K562 (cell line): Measurements from ENCODE around the gene PAQR6. TPM values are rescaled to one million over a fixed set of nuclear protein-coding genes. Genes with fewer than 3 reads are reported as not detected.
A peak's percentile ranks its signal among the peaks of the same experiment; 100 is the strongest.

Source experiments
- DMBX1 ChIP-seq: fragments of 250-450 bp; sonication (Bioruptor Pico); IDR thresholded peaks from 2 replicates; pipeline ENCODE4 v1.8.0; 2022; ENCODE audit warnings: inconsistent platforms, mild to moderate bottlenecking, moderate library complexity, borderline replicate concordance
- ELF2 ChIP-seq: fragments of 250-450 bp; sonication (Bioruptor Pico); IDR thresholded peaks from 2 replicates; pipeline ENCODE4 v1.5.0; 2021; ENCODE audit warnings: mild to moderate bottlenecking
- GABPB1 ChIP-seq: sonication (generic); formaldehyde crosslinking; IDR thresholded peaks from 2 replicates; pipeline ENCODE4 v1.8.0; 2022; ENCODE audit warnings: mild to moderate bottlenecking, missing genetic modification reagents
- GABPB2 ChIP-seq: fragments of 250-450 bp; sonication (Bioruptor Pico); conservative IDR thresholded peaks from 2 replicates; pipeline ENCODE4 v1.5.1; 2021; ENCODE audit warnings: mild to moderate bottlenecking
- HDAC1 ChIP-seq, 2 experiments: fragments of 450-650 bp; IDR thresholded peaks; 2 replicates each; pipeline ENCODE4 v1.6.1; 2016 to 2017; ENCODE audit warnings: inconsistent platforms in 1 of 2, mild to moderate bottlenecking in 1 of 2, moderate library complexity in 1 of 2
- HNRNPUL1 ChIP-seq: fragments of 200-400 bp; formaldehyde crosslinking; IDR thresholded peaks from 2 replicates; pipeline ENCODE4 v1.6.1; 2017; ENCODE audit warnings: low read length
- KDM5B ChIP-seq: fragments of 200-600 bp; sonication (generic); IDR thresholded peaks from 2 replicates; pipeline ENCODE4 v1.6.1; 2012; ENCODE audit warnings: low read depth, mild to moderate bottlenecking, moderate library complexity, low read length, control low read depth, inconsistent platforms; ENCODE audit not compliant: insufficient replicate concordance
- MTF1 ChIP-seq: fragments of 250-450 bp; sonication (Bioruptor Pico); IDR thresholded peaks from 2 replicates; pipeline ENCODE4 v1.9.0; 2021; ENCODE audit warnings: moderate library complexity, mild to moderate bottlenecking, inconsistent platforms, borderline replicate concordance
- MYC ChIP-seq, 2 experiments: fragments of 250-450 bp in 1 of 2; sonication (Bioruptor Pico) in 1 of 2; IDR thresholded peaks; 2 replicates each; pipeline versions ENCODE4 v1.5.1 to v1.6.1; 2012 to 2021; ENCODE audit warnings: low read depth in 2 of 2, borderline replicate concordance in 1 of 2, improper control_type of control experiment in 1 of 2, low read length in 1 of 2, mild to moderate bottlenecking in 1 of 2, moderate library complexity in 1 of 2
- PHF20 ChIP-seq: fragments of 450-650 bp; IDR thresholded peaks from 2 replicates; pipeline ENCODE4 v1.6.1; 2018; ENCODE audit not compliant: partially characterized antibody
- PHF8 ChIP-seq: fragments of 200-600 bp; sonication (generic); IDR thresholded peaks from 2 replicates; pipeline ENCODE4 v1.6.1; 2012; ENCODE audit warnings: mixed run types, mild to moderate bottlenecking, inconsistent platforms, low read length, moderate library complexity, borderline replicate concordance
- POLR2AphosphoS2 ChIP-seq: IDR thresholded peaks from 2 replicates; pipeline ENCODE4 v1.6.1; 2012; ENCODE audit warnings: low read length, improper control_type of control experiment
- RCOR1 ChIP-seq, 2 experiments: IDR thresholded peaks; 2 replicates each; pipeline ENCODE4 v1.6.1; 2012; ENCODE audit warnings: low read depth in 2 of 2, low read length in 2 of 2, borderline replicate concordance in 1 of 2, improper control_type of control experiment in 1 of 2
- SIN3A ChIP-seq, 2 experiments: fragments of 150-350 bp in 1 of 2; IDR thresholded peaks; 2 replicates each; pipeline ENCODE4 v1.6.1; 2011 to 2016; ENCODE audit warnings: borderline replicate concordance in 2 of 2, low read depth in 2 of 2, low read length in 2 of 2, mild to moderate bottlenecking in 2 of 2, moderate library complexity in 2 of 2; ENCODE audit not compliant: control insufficient read depth in 1 of 2
- SMAD4 ChIP-seq: fragments of 250-450 bp; sonication (Bioruptor Pico); conservative IDR thresholded peaks from 2 replicates; pipeline ENCODE4 v1.8.0; 2021; ENCODE audit warnings: inconsistent platforms, mild to moderate bottlenecking, moderate library complexity
- SNRNP70 ChIP-seq: fragments of 200-400 bp; formaldehyde crosslinking; optimal IDR thresholded peaks from 2 replicates; pipeline ENCODE3; 2017; ENCODE audit warnings: low read depth, low read length
- XRCC3 ChIP-seq: fragments of 450-650 bp; IDR thresholded peaks from 2 replicates; pipeline ENCODE4 v1.6.1; 2017; ENCODE audit warnings: mild to moderate bottlenecking, moderate library complexity
- ZNF316 ChIP-seq: fragments of 450-650 bp; IDR thresholded peaks from 2 replicates; pipeline ENCODE4 v1.6.1; 2016
- ZNF699 ChIP-seq: fragments of 250-450 bp; sonication (Bioruptor Pico); IDR thresholded peaks from 2 replicates; pipeline ENCODE4 v1.8.0; 2021; ENCODE audit warnings: mild to moderate bottlenecking, moderate library complexity; ENCODE audit not compliant: insufficient replicate concordance
- ZNF780A ChIP-seq: fragments of 250-450 bp; sonication (Bioruptor Pico); IDR thresholded peaks from 2 replicates; pipeline ENCODE4 v1.5.0; 2021; ENCODE audit warnings: mild to moderate bottlenecking
- polyA plus RNA-seq, 8 experiments: library from polyadenylated mRNA; depleted of rRNA in 4 of 8; stranded (reverse) in 5 of 8; unstranded in 3 of 8; fragments of >200 nt; fragmentation: Nextera tagmentation in 2 of 8; fragmentation: Illumina TruSeq in 1 of 8; extraction: Ambion mirVana in 2 of 8; extraction: Trizol in 1 of 8; gene quantifications; 2 replicates each; pipeline versions ENCODE4 v1.2.1 to v1.2.3, GENCODE V29; 2011 to 2014; ENCODE audit warnings: inconsistent platforms in 1 of 8, missing spikeins in 1 of 8
- total RNA-seq, 7 experiments: library from RNA; depleted of rRNA in 6 of 7; stranded (reverse); fragments of >200 nt in 6 of 7; fragmentation: Illumina TruSeq in 2 of 7; extraction: Trizol in 2 of 7; gene quantifications; 2 replicates each; pipeline versions ENCODE4 v1.2.1 to v1.2.3, GENCODE V29; 2011 to 2021; ENCODE audit warnings: low replicate concordance in 1 of 7
- TF ChIP-seq, protein P1 (sequence below): IDR thresholded peaks from 2 replicates; pipeline ENCODE4 v1.6.1; 2014; ENCODE audit warnings: antibody characterized with exemption
- TF ChIP-seq, protein P2 (sequence below): fragments of 250-450 bp; sonication (Bioruptor Pico); IDR thresholded peaks from 2 replicates; pipeline ENCODE4 v1.5.0; 2022; ENCODE audit warnings: mild to moderate bottlenecking
- TF ChIP-seq, protein P3 (sequence below): sonication (generic); formaldehyde crosslinking; IDR thresholded peaks from 2 replicates; pipeline ENCODE4 v1.9.0; 2022; ENCODE audit warnings: mild to moderate bottlenecking, missing genetic modification reagents

PAQR6 gene
- total and polyA plus RNA-seq, 9 of the 15 experiments (the other 6 are each of a cell fraction or from before 2014, with no cell fraction given), result 0.07 to 1.8 (median 0.62) TPM

DNA sequence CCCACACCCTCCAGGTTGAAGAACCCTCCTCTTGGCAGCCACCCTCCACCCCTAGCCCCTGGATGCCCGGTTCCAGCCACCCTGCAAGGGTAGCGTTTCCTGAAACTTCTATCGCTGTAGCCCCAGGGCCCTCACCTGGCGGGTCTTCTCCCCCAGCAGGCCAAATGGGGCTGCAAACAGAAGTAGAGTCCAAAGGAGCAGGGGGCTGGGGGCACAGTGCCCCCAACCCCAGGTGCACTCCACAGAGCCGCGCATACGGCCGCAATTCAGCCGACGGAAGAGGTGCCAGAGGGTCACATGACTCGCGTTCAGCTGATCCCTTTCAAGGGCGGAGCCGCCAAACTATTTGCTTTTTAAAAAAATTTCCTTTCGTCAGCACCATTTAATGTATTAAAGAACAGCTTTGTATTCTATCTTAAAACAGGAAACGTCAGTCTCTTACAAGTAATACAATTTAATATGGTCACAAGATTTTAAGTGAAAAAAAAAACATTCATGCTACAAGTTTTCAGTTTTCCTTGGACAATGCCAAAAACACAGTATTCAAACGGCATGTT, 47.6 kb upstream of the PAQR6 start, which contains the start of gene GLMP (continued):
- peak; percentile 50 for TF ChIP-seq KDM5B
- TF ChIP-seq, protein P1, sequence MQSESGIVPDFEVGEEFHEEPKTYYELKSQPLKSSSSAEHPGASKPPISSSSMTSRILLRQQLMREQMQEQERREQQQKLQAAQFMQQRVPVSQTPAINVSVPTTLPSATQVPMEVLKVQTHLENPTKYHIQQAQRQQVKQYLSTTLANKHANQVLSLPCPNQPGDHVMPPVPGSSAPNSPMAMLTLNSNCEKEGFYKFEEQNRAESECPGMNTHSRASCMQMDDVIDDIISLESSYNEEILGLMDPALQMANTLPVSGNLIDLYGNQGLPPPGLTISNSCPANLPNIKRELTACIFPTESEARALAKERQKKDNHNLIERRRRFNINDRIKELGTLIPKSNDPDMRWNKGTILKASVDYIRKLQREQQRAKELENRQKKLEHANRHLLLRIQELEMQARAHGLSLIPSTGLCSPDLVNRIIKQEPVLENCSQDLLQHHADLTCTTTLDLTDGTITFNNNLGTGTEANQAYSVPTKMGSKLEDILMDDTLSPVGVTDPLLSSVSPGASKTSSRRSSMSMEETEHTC, result peak; percentile 51; the same call in 1 of the 2 replicates
- peak; percentile 39; the same call in 1 of the 2 replicates for TF ChIP-seq GABPB1
- peak; percentile 52 for TF ChIP-seq ZNF316
- no peak for TF ChIP-seq ZNF699 (CRISPR knock-in tag)
- TF ChIP-seq GABPB2 (CRISPR knock-in tag), result no peak
- TF ChIP-seq DMBX1 (CRISPR knock-in tag), result 0 out of 2 replicates have a peak, but pooled peaks have one; percentile 42
- TF ChIP-seq, protein P2, sequence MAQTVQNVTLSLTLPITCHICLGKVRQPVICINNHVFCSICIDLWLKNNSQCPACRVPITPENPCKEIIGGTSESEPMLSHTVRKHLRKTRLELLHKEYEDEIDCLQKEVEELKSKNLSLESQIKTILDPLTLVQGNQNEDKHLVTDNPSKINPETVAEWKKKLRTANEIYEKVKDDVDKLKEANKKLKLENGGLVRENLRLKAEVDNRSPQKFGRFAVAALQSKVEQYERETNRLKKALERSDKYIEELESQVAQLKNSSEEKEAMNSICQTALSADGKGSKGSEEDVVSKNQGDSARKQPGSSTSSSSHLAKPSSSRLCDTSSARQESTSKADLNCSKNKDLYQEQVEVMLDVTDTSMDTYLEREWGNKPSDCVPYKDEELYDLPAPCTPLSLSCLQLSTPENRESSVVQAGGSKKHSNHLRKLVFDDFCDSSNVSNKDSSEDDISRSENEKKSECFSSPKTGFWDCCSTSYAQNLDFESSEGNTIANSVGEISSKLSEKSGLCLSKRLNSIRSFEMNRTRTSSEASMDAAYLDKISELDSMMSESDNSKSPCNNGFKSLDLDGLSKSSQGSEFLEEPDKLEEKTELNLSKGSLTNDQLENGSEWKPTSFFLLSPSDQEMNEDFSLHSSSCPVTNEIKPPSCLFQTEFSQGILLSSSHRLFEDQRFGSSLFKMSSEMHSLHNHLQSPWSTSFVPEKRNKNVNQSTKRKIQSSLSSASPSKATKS, result no peak
- TF ChIP-seq, protein P3, sequence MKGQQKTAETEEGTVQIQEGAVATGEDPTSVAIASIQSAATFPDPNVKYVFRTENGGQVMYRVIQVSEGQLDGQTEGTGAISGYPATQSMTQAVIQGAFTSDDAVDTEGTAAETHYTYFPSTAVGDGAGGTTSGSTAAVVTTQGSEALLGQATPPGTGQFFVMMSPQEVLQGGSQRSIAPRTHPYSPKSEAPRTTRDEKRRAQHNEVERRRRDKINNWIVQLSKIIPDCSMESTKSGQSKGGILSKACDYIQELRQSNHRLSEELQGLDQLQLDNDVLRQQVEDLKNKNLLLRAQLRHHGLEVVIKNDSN (CRISPR knock-in tag), result peak; percentile 93
- TF ChIP-seq PHF8, result peak; percentile 75; the same call in 1 of the 2 replicates
- peak; percentile 97 for TF ChIP-seq PHF20
- peak; percentile 54; the same call in 1 of the 2 replicates for TF ChIP-seq ELF2 (CRISPR knock-in tag)
- no peak for TF ChIP-seq SNRNP70
- peak; percentile 31; the same call in 1 of the 2 replicates for TF ChIP-seq MYC (IDR thresholded peaks at IDR 0.05; ENCODE audit: low read depth, low read length)
- no peak for TF ChIP-seq MYC (CRISPR knock-in tag; IDR thresholded peaks at IDR 0.05; ENCODE audit: borderline replicate concordance, low read depth)
- TF ChIP-seq POLR2AphosphoS2, result no peak
- TF ChIP-seq HNRNPUL1, result no peak
- no peak for TF ChIP-seq MTF1 (CRISPR knock-in tag)
- TF ChIP-seq SIN3A (IDR thresholded peaks at IDR 0.05; ENCODE audit: borderline replicate concordance in 2 of 2, control insufficient read depth in 1 of 2, low read depth in 2 of 2, low read length in 2 of 2), result peak; percentile 56 to 96; a peak in 2 of 4 replicates
- TF ChIP-seq RCOR1 (IDR thresholded peaks at IDR 0.05; ENCODE audit: borderline replicate concordance in 1 of 2, low read depth in 2 of 2, low read length in 2 of 2), result peak in 1 of 2 experiments; percentile 46; a peak in 1 of 4 replicates
- no peak for TF ChIP-seq ZNF780A
- TF ChIP-seq XRCC3, result no peak
- TF ChIP-seq SMAD4, result peak; percentile 22; the same call in 1 of the 2 replicates
- TF ChIP-seq HDAC1 (IDR thresholded peaks at IDR 0.05), result peak in 1 of 2 experiments; percentile 92; a peak in 2 of 4 replicates
